ENCODE data around the gene KIAA1958. TPM values are rescaled to one million over a fixed set of nuclear protein-coding genes. Genes with fewer than 3 reads are reported as not detected.

Gene KIAA1958
- total and polyA plus RNA-seq, 2 of the 4 experiments (the other 2 are of a cell fraction), result 0.65 to 1.8 TPM

DNA sequence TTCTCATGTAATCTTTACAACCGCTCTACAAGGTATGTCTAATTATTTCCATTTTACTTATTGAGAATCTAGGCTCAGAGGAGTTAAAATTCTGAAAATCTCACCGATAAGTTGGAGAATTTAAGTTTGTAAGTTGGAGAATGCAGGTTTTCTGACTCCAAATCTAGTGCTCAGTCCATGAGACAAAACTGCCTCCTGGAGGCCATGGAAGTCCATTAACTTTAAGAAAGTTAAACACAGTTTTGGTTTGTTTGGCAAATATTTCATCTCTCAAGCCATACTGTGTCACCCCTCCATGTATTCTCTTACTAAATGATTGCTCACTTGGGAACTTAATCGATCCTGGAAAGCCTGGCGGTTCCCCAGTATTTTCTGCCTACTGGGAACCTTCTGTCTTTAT, 178.7 kb downstream of the KIAA1958 start:
- no peak overlapping the region for H3K4me2 ChIP-seq (ENCODE audit: low read depth, low read length)
- H3K27ac ChIP-seq (ENCODE audit: insufficient read depth, low read length), result no peak overlapping the region
- H3K18ac ChIP-seq (ENCODE audit: low read depth, low read length), result no peak overlapping the region
- H2BK5ac ChIP-seq (ENCODE audit: low read depth, low read length, poor library complexity, severe bottlenecking), result no peak overlapping the region
- peak; percentile 47 for DNase-seq
- H4K8ac ChIP-seq (ENCODE audit: low read depth in 2 of 2, low read length in 2 of 2), result no peak overlapping the region
- in situ Hi-C loops (cut with MboI; ENCODE audit: low sequenced_read_pairs) (no loop called here), intact Hi-C loops (cut with micrococcal nuclease) (loop anchor here (5.0 kb wide), 1 partner anchor 327 kb away; no protein-coding TSS in a partner anchor), dilution Hi-C loops (cut with HindIII; ENCODE audit: low sequenced_read_pairs, unreplicated experiment) (no loop called here)
- ChIA-PET CTCF (no interaction called here), POLR2A (ENCODE audit: unreplicated experiment) (no interaction called here)
- no peaks in the 10 kb centered on the region for H3K9me1 ChIP-seq (ENCODE audit: insufficient read depth, low read length)
- H2BK20ac ChIP-seq (ENCODE audit: low read depth, low read length), result no peak overlapping the region
- H2BK15ac ChIP-seq (ENCODE audit: low read depth, low read length), result no peak overlapping the region
- H4K20me1 ChIP-seq (ENCODE audit: insufficient read depth, low read length), result no peaks in the 10 kb centered on the region
- TF ChIP-seq RAD21 (IDR thresholded peaks at IDR 0.05; ENCODE audit: low read length) (peak; percentile 67), MAFK (IDR thresholded peaks at IDR 0.05; ENCODE audit: low read depth, low read length) (no peak), SMC3 (IDR thresholded peaks at IDR 0.05; ENCODE audit: low read depth, low read length) (peak; percentile 36; the same call in 1 of the 2 replicates), RCOR1 (IDR thresholded peaks at IDR 0.05; ENCODE audit: insufficient replicate concordance, low read length) (no peak)
- TF ChIP-seq, protein P1, sequence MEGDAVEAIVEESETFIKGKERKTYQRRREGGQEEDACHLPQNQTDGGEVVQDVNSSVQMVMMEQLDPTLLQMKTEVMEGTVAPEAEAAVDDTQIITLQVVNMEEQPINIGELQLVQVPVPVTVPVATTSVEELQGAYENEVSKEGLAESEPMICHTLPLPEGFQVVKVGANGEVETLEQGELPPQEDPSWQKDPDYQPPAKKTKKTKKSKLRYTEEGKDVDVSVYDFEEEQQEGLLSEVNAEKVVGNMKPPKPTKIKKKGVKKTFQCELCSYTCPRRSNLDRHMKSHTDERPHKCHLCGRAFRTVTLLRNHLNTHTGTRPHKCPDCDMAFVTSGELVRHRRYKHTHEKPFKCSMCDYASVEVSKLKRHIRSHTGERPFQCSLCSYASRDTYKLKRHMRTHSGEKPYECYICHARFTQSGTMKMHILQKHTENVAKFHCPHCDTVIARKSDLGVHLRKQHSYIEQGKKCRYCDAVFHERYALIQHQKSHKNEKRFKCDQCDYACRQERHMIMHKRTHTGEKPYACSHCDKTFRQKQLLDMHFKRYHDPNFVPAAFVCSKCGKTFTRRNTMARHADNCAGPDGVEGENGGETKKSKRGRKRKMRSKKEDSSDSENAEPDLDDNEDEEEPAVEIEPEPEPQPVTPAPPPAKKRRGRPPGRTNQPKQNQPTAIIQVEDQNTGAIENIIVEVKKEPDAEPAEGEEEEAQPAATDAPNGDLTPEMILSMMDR (conservative IDR thresholded peaks at IDR 0.05; ENCODE audit: low read depth, low read length), result peak; percentile 49
- WGBS, 2 experiments (ENCODE audit: extremely low coverage in 2 of 2, insufficient read length in 1 of 2), result no CpG with 5 or more reads among the region's 4 CpGs
- no peaks in the 10 kb centered on the region for H3K9me3 ChIP-seq (ENCODE audit: control insufficient read depth, insufficient read depth, low read length)
- ATAC-seq (ENCODE audit: low read depth), result no peak
- H3K56ac ChIP-seq (ENCODE audit: extremely low read depth, insufficient read depth, low read length), result no peak overlapping the region
- H3K9ac ChIP-seq (ENCODE audit: low read depth, low read length), result no peak overlapping the region
- H3K14ac ChIP-seq (replicated peaks; ENCODE audit: low read depth, low read length), result no peak overlapping the region
- no peak overlapping the region for H2AK9ac ChIP-seq (replicated peaks; ENCODE audit: low read depth, low read length, poor library complexity)
- no TSS peak for BruUV-seq (replicated peaks)
- H2AK5ac ChIP-seq (ENCODE audit: low read depth, low read length), result no peak overlapping the region
- H3K36me3 ChIP-seq (ENCODE audit: control insufficient read depth, insufficient read depth, low read length), result no peaks in the 10 kb centered on the region
- no peak overlapping the region for H4K5ac ChIP-seq (ENCODE audit: low read depth, low read length)
- no peaks in the 10 kb centered on the region for H3K79me1 ChIP-seq (ENCODE audit: low read depth in 1 of 2, low read length in 2 of 2)
- no peaks in the 10 kb centered on the region; the same call in 1 of the 2 replicates for H3K27me3 ChIP-seq (ENCODE audit: control insufficient read depth, insufficient read depth, low read length)
- H3K23ac ChIP-seq (ENCODE audit: low read depth, low read length), result no peak overlapping the region
- no peaks in the 10 kb centered on the region for H3K4me1 ChIP-seq (ENCODE audit: control insufficient read depth, insufficient read depth, low read length)
- H3K4ac ChIP-seq (ENCODE audit: low read depth, low read length), result no peak overlapping the region
- no peak overlapping the region for H3K4me3 ChIP-seq (ENCODE audit: insufficient read depth, low read depth, low read length)
- no peak overlapping the region for H4K91ac ChIP-seq (ENCODE audit: insufficient read depth, low read depth, low read length)
- no peak overlapping the region for H2BK120ac ChIP-seq (ENCODE audit: low read depth, low read length)
- no peak overlapping the region for H2AFZ ChIP-seq (replicated peaks; ENCODE audit: low read length, poor library complexity)
